ENCODE data around the gene SLC34A2. TPM values are rescaled to one million over a fixed set of nuclear protein-coding genes. Genes with fewer than 3 reads are reported as not detected.

SLC34A2 gene
- total RNA-seq, 2 experiments from 2014 or later = not detected

GRCh38 chr4:25677157-25677556 lies 21.5 kb downstream of the SLC34A2 start:
- H3K4me1 Mint-ChIP-seq = no peaks in the 10 kb centered on the region
- no peaks in the 10 kb centered on the region for H3K36me3 Mint-ChIP-seq
- no peak overlapping the region for H3K27ac Mint-ChIP-seq
- no peak for DNase-seq
- no peak overlapping the region for H3K4me3 Mint-ChIP-seq
- H3K27me3 Mint-ChIP-seq = no peaks in the 10 kb centered on the region
- no peaks in the 10 kb centered on the region for H3K9me3 Mint-ChIP-seq

- Mint-ChIP-seq H3K27ac (no peak overlapping the region), H3K4me3 (no peak overlapping the region), H3K27me3 (no peaks in the 10 kb centered on the region), H3K4me1 (no peaks in the 10 kb centered on the region), H3K36me3 (no peaks in the 10 kb centered on the region), H3K9me3 (no peaks in the 10 kb centered on the region)
- DNase-seq = no peak
These were observed 22.3 kb downstream of the SLC34A2 start for GRCh38 chr4:25677943-25678342.

- Mint-ChIP-seq H3K27me3 (no peaks in the 10 kb centered on the region), H3K4me1 (no peaks in the 10 kb centered on the region), H3K9me3 (peaks cover 7% of the 10 kb centered on the region), H3K36me3 (no peaks in the 10 kb centered on the region), H3K4me3 (no peak overlapping the region), H3K27ac (no peak overlapping the region)
- DNase-seq = no peak
These were observed 32.1 kb downstream of the SLC34A2 start for GRCh38 chr4:25687773-25688172.

GRCh38 chr4:25694466-25694865 lies 38.8 kb downstream of the SLC34A2 start:
- Mint-ChIP-seq H3K4me3 (no peak overlapping the region), H3K27ac (no peak overlapping the region), H3K36me3 (no peaks in the 10 kb centered on the region), H3K9me3 (peaks cover 9% of the 10 kb centered on the region), H3K4me1 (no peaks in the 10 kb centered on the region), H3K27me3 (no peaks in the 10 kb centered on the region)
- DNase-seq = no peak

GRCh38 chr4:25696409-25696808 lies 40.8 kb downstream of the SLC34A2 start:
- Mint-ChIP-seq H3K36me3 (no peaks in the 10 kb centered on the region), H3K4me3 (no peak overlapping the region), H3K27me3 (no peaks in the 10 kb centered on the region), H3K9me3 (peaks cover 5% of the 10 kb centered on the region), H3K27ac (no peak overlapping the region), H3K4me1 (no peaks in the 10 kb centered on the region)
- DNase-seq = no peak

GRCh38 chr4:25697516-25697915 lies 41.9 kb downstream of the SLC34A2 start:
- H3K27ac Mint-ChIP-seq = no peak overlapping the region
- DNase-seq = no peak
- H3K9me3 Mint-ChIP-seq = peaks cover 1% of the 10 kb centered on the region
- H3K4me1 Mint-ChIP-seq = no peaks in the 10 kb centered on the region
- no peaks in the 10 kb centered on the region for H3K27me3 Mint-ChIP-seq
- H3K36me3 Mint-ChIP-seq = no peaks in the 10 kb centered on the region
- no peak overlapping the region for H3K4me3 Mint-ChIP-seq

- no peak overlapping the region for H3K27ac Mint-ChIP-seq
- no peaks in the 10 kb centered on the region for H3K27me3 Mint-ChIP-seq
- no peak for DNase-seq
- no peak overlapping the region for H3K4me3 Mint-ChIP-seq
- H3K4me1 Mint-ChIP-seq = no peaks in the 10 kb centered on the region
- no peaks in the 10 kb centered on the region for H3K36me3 Mint-ChIP-seq
- H3K9me3 Mint-ChIP-seq = no peaks in the 10 kb centered on the region
These were observed 45.0 kb downstream of the SLC34A2 start for GRCh38 chr4:25700661-25701060.

GRCh38 chr4:25702848-25703247 lies 47.2 kb downstream of the SLC34A2 start:
- Mint-ChIP-seq H3K9me3 (no peaks in the 10 kb centered on the region), H3K36me3 (no peaks in the 10 kb centered on the region), H3K27ac (no peak overlapping the region), H3K4me1 (no peaks in the 10 kb centered on the region), H3K27me3 (no peaks in the 10 kb centered on the region), H3K4me3 (no peak overlapping the region)
- no peak for DNase-seq

- no peak overlapping the region for H3K27ac Mint-ChIP-seq
- H3K36me3 Mint-ChIP-seq = no peaks in the 10 kb centered on the region
- H3K27me3 Mint-ChIP-seq = no peaks in the 10 kb centered on the region
- no peaks in the 10 kb centered on the region for H3K4me1 Mint-ChIP-seq
- H3K4me3 Mint-ChIP-seq = no peak overlapping the region
- H3K9me3 Mint-ChIP-seq = peaks cover 2% of the 10 kb centered on the region
- no peak for DNase-seq
These were observed 48.2 kb downstream of the SLC34A2 start for GRCh38 chr4:25703731-25704388.

GRCh38 chr4:25704516-25704915 lies 48.9 kb downstream of the SLC34A2 start:
- H3K27ac Mint-ChIP-seq = no peak overlapping the region
- no peaks in the 10 kb centered on the region for H3K36me3 Mint-ChIP-seq
- no peak overlapping the region for H3K4me3 Mint-ChIP-seq
- no peak for DNase-seq
- H3K4me1 Mint-ChIP-seq = no peaks in the 10 kb centered on the region
- peaks cover 4% of the 10 kb centered on the region for H3K9me3 Mint-ChIP-seq
- H3K27me3 Mint-ChIP-seq = no peaks in the 10 kb centered on the region

GRCh38 chr4:25710637-25711036 lies 55.0 kb downstream of the SLC34A2 start:
- peaks cover 4% of the 10 kb centered on the region for H3K9me3 Mint-ChIP-seq
- no peaks in the 10 kb centered on the region for H3K4me1 Mint-ChIP-seq
- no peak overlapping the region for H3K27ac Mint-ChIP-seq
- no peak overlapping the region for H3K4me3 Mint-ChIP-seq
- no peaks in the 10 kb centered on the region for H3K27me3 Mint-ChIP-seq
- H3K36me3 Mint-ChIP-seq = no peaks in the 10 kb centered on the region
- DNase-seq = no peak

GRCh38 chr4:25712611-25713010 lies 57.0 kb downstream of the SLC34A2 start:
- Mint-ChIP-seq H3K27me3 (no peaks in the 10 kb centered on the region), H3K36me3 (no peaks in the 10 kb centered on the region), H3K9me3 (peaks cover 4% of the 10 kb centered on the region), H3K4me1 (no peaks in the 10 kb centered on the region), H3K4me3 (no peak overlapping the region), H3K27ac (no peak overlapping the region)
- no peak for DNase-seq

- DNase-seq = no peak
- H3K36me3 Mint-ChIP-seq = no peaks in the 10 kb centered on the region
- H3K9me3 Mint-ChIP-seq = peaks cover 2% of the 10 kb centered on the region
- H3K4me1 Mint-ChIP-seq = no peaks in the 10 kb centered on the region
- no peak overlapping the region for H3K4me3 Mint-ChIP-seq
- H3K27ac Mint-ChIP-seq = no peak overlapping the region
- no peaks in the 10 kb centered on the region for H3K27me3 Mint-ChIP-seq
These were observed 58.2 kb downstream of the SLC34A2 start for GRCh38 chr4:25713812-25714211.

GRCh38 chr4:25722964-25723363 lies 67.3 kb downstream of the SLC34A2 start:
- H3K27me3 Mint-ChIP-seq = no peaks in the 10 kb centered on the region
- DNase-seq = no peak
- no peak overlapping the region for H3K27ac Mint-ChIP-seq
- no peaks in the 10 kb centered on the region for H3K9me3 Mint-ChIP-seq
- H3K36me3 Mint-ChIP-seq = no peaks in the 10 kb centered on the region
- no peak overlapping the region for H3K4me3 Mint-ChIP-seq
- no peaks in the 10 kb centered on the region for H3K4me1 Mint-ChIP-seq

- no peaks in the 10 kb centered on the region for H3K27me3 Mint-ChIP-seq
- no peaks in the 10 kb centered on the region for H3K4me1 Mint-ChIP-seq
- H3K36me3 Mint-ChIP-seq = no peaks in the 10 kb centered on the region
- DNase-seq = no peak
- no peak overlapping the region for H3K27ac Mint-ChIP-seq
- H3K4me3 Mint-ChIP-seq = no peak overlapping the region
- no peaks in the 10 kb centered on the region for H3K9me3 Mint-ChIP-seq
These were observed 67.8 kb downstream of the SLC34A2 start for GRCh38 chr4:25723409-25723808.

- no peaks in the 10 kb centered on the region for H3K27me3 Mint-ChIP-seq
- no peak for DNase-seq
- H3K4me1 Mint-ChIP-seq = no peaks in the 10 kb centered on the region
- no peaks in the 10 kb centered on the region for H3K9me3 Mint-ChIP-seq
- no peak overlapping the region for H3K4me3 Mint-ChIP-seq
- H3K36me3 Mint-ChIP-seq = no peaks in the 10 kb centered on the region
- no peak overlapping the region for H3K27ac Mint-ChIP-seq
These were observed 70.2 kb downstream of the SLC34A2 start for GRCh38 chr4:25725870-25726269.
